HPDE6-E6E7 (cell line): ENCODE results near the gene ZNF354C.
"Not testable (repeated sequence)": the region's sequence is repeated elsewhere in the genome, so short reads cannot be mapped to it uniquely, and the experiment has no call there.

Source experiments
- DNase-seq: peaks from one replicate; pipeline ENCODE4 v3.0.0; 2011; ENCODE audit warnings: missing footprints; ENCODE audit errors: extremely low spot score

ZNF354C gene

GRCh38 chr5:179060116-179061008, at the start of gene ZNF354C:
ZNF354C (plus strand) TSS chr5:179060373; CDS start chr5:179062069, 1,696 bp downstream.
- DNase-seq = peak; percentile 89

- peak; percentile 93 for DNase-seq
These were observed 36.5 kb upstream of the ZNF354C start, which contains the start of gene ZNF879 for GRCh38 chr5:179023528-179024189. ZNF879 (plus strand) TSS chr5:179023804; CDS start chr5:179025005, 1,201 bp downstream.

GRCh38 chr5:179033004-179033580, 27.1 kb upstream of the ZNF354C start:
- no peak for DNase-seq

DNA sequence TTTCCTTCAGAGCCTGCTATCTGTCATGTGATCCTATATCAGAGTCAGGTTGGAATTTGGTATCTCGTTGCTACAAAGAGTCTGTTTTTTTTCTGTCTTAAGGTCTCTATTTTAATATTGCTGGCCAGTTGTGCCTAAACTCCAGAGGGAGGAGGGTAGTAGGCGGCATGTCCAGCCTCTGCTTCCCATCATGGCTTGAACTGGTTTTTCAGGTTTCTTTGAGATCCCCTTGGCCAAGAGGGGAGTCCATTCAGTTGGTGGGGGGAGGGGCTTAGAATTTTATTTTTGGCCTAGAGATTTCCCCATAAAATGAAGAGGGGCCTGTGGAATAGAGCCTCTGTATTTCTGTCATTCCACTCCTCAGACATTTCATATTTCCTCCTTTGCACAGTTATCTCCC, 15.4 kb upstream of the ZNF354C start:
- no peak for DNase-seq

GRCh38 chr5:179051784-179052183, 8.4 kb upstream of the ZNF354C start:
- DNase-seq = no peak

DNA sequence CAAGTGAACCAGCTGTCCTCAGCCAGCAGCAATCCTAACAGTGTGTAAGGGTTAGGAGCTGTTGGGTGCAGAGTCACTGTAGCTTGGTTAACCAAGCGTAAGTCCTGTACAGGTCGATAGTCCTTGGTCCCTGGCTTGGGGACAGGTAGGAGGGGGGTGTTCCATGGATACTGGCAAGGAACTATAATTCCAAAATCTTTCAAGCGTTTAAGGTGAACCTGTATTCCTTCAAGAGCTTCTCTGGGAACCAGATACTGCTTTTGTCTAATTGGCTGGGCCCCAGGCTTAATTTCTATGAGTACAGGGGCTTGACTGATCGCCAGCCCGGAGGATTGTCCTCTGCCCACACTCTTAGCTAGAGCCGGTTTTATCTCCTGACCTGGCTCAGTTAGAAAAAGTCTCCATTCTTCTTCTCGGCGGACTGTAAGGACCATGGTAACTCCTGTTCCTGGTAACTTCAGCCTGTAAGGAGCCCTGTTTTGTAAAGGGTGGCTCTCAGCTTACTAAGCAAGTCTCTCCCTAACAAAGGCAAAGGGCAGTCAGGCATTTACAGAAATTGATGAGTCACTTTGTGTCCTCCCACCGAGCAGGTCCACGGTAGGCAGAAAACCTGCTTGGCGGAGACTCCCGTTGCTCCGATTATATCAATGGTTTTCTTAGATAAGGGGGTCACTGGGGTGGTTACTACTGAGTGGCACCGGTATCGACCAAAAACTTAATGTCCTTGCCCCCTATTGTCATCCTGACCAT, 6.0 kb upstream of the ZNF354C start:
- no peak for DNase-seq

GRCh38 chr5:179054876-179055275, 5.3 kb upstream of the ZNF354C start:
- DNase-seq = no peak

DNA sequence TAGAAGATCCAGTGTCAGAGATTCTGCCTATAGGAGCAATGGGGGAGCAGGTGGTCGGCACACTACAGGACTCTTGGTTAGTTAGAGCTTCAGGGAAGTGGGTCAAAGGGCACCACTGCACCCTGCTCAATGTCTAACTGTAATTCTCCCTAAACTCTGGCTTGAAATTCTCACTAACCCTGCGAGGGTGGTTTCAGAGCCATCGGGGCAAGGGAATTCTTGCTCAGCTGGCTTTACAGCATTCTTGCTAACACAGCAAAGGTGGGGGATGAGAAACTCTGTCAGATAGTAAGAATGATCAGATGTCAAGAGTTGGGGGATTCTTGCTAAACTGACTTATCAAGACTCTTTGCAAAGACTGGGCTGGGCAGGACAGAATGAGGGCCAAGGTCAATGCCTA, 4.7 kb upstream of the ZNF354C start:
- no peak for DNase-seq

DNA sequence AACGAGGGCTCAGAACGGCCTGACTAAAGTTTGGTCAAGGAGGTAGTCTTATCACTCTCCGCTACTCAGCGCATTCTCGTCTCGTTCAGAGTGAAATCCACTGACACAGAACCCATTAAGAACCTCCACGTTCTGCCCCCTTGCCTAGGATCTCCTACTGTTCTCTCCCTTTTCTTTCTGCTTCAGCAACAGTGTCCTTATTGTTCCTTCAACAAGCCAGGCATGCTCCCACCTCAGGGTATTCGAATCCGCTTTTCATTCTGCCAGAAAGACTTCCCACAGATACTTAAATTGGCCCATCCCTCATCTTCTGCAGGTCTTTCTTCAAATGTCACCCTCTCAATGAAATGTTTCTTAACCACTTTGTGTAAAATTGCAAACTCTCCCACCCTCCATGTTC, 4.3 kb upstream of the ZNF354C start:
- DNase-seq = no peak

- no peak for DNase-seq
These were observed 852 bp downstream of the ZNF354C start for GRCh38 chr5:179061025-179061424.

DNA sequence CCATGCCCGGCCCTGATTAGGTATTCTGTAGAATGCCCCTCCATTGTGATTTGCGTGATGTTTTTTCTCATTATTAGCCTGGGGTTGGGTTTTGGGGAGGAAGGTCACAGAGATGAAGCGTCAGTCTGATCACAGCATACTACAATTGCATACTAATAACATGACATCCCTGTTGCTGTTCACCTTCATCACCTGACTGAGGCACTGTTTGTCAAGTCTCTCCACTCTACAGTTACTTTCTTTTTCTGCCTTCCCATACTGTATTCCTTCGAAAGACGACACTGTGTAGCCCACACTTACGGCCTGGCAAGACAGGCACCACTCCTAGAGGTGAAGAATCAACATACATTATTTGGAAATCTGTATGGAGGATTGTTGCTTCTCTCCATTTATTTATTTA, 5.5 kb downstream of the ZNF354C start:
- no peak for DNase-seq

DNA sequence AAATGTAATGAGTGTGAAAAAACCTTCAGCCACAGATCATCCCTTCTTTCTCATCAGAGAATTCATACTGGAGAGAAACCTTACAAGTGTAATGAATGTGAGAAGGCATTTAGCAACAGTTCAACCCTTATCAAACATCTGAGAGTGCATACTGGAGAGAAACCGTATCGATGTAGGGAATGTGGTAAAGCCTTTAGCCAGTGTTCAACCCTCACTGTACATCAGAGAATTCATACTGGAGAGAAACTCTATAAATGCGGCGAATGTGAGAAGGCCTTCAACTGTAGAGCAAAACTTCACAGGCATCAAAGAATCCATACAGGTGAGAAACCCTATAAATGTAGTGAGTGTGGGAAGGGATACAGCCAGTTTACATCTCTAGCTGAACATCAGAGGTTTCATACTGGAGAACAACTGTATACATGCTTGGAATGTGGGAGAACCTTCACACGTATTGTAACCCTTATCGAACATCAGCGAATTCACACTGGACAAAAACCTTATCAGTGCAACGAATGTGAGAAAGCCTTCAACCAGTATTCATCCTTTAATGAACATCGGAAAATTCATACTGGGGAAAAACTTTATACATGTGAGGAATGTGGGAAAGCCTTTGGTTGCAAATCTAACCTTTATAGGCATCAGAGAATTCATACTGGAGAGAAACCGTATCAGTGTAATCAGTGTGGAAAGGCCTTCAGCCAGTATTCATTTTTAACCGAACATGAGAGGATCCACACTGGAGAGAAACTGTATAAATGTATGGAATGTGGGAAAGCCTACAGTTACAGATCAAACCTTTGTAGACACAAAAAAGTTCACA, 19.2 kb downstream of the ZNF354C start:
- no peak for DNase-seq

GRCh38 chr5:179080724-179081123, 20.6 kb downstream of the ZNF354C start:
- DNase-seq = no peak

DNA sequence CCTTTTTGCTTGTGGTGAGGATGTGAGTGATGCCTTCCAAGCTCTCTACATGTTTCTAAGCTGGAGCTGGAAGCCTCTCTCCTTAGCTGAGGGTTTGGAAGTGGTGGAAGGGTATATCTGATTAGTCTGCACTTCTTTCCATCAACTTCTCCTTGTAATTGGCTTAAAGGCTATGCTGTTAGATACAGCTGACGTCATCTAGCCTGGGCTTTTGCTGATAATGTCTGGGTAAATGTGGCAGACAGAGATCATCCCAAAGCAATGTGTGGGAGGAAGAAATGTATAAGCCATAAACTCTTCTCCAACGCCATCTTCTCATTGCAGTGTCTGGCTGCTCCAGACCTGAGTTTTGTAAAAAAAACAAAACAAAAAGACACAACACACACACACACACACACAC, 29.3 kb downstream of the ZNF354C start:
- no peak for DNase-seq

DNA sequence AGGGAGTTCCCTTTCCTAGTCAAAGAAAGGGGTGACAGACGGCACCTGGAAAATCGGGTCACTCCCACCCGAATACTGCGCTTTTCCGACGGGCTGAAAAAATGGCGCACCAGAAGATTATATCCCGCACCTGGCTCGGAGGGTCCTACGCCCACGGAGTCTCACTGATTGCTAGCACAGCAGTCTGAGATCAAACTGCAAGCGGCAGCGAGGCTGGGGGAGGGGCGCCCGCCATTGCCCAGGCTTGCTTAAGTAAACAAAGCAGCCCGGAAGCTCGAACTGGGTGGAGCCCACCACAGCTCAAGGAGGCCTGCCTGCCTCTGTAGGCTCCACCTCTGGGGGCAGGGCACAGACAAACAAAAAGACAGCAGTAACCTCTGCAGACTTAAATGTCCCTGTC, 41.1 kb downstream of the ZNF354C start:
- not testable (repeated sequence) for DNase-seq

DNA sequence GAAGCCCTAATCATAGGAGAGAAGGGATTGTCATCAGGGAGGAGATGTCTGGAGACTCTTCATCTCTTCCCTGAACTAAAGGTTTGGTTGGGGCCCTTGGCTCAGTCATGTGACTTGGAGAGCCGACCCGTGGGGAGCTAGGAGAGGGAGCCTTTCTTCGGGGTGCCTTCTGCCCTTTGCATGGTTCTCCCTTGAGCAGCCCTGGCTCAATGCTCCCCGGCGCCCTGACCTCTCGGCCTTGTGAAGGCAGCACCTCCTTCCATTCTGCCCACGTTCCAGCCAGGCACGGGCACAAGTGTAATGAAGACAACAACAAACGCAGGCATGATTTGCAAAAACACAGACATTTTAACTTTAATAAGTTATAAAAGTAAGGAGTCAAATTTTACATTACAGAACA, 50.4 kb downstream of the ZNF354C start:
- no peak for DNase-seq

DNA sequence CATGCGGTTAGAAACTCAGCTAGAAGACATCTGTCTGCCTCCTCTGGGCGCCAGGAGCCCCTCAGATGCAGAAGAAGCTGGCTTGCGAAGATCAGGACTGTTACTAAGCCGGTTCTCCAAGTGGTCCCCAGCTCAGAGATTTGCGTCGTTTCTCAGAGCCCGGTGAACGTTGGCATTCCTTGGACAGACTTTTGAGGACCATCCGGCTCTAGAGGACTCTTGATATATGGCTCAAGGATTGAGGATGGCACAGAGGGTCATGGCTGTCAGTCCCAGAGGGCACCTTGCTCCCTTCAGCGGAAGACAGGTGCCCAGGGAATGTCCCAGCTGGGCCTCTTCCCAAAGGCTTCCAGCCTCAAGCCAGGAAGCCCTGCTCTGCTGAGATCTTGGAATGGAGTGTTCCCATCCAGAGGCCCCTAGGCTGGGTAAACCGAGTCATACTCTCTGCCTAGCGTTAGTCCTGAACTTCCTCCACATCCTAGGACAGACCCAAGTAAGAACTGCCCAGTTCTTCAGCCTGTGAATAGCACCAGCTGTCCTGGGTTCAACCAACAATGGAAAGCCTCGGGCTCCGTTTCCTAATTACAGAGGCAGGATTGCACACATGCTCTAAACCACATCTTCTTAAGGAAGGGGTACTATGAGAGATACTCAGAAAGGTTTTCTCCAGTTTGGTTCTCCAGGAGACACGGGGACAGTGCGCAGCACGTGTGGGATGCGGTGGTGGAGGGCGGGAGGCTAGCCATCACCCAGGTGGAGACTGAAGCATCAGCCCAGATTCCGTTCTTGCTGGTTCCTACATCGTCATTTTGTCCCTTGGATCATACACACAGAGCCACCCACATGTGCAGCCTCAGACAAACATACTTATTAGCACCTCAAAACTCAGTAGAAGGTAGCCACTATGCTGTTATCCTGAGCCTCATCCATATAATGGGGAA, 51.4 kb downstream of the ZNF354C start:
- DNase-seq = no peak

DNA sequence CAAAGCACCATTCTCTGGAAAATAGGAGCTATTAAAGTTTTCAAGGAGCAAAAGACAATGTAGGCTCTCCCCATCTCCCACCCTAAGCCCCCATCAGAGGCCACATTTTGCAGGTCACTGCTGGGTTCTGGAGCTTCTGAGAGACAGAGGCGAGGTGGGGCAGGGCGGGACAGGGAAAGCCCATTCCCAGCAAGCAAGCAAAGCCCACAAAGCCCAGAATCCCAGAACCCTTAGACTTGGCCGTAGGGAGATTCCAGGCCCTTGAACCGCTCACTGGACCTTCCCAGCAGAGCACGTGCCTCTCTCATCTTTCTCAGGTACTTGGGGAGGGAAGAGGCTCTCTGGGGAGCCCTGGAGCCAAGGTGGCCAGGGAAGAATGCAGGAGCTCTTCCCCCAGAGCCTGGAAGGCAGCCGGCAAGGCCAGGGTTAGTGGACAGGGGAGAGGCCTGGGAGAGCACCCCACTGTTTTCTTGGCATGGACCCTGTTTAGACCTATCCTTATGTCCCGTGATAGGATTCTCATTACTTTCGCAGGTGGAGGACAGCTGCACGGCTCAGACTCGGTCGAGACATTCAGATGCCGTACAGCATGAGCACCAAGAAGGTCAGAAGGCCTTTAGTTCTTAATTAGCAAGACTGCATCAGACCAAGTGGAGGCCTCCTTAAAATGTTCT, 52.4 kb downstream of the ZNF354C start:
- DNase-seq = no peak

DNA sequence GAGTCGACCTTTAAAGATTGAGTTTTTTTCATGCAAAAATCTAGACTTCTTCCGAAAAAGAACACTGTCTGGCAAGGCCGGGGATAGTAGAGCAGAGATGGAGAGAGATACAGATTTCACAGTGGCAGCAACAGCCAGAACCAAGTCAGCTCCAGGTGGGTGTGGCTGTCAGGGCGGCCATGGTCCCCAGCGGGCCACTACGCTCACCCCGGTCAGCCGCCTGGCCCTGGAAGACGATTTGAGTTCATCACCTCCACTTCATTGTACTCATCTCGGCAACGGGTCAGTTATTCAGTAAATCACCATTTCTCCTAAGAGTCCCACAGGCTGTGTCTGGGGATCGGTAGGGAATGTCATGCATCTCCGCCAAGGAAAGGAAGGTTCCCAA, 53.0 kb downstream of the ZNF354C start:
- DNase-seq = no peak
